GM19240 (cell line): ENCODE data around the gene KCNH3.
"Not testable (repeated sequence)": the region's sequence is repeated elsewhere in the genome, so short reads cannot be mapped to it uniquely, and the experiment has no call there.

ENCODE experiments used
- DNase-seq: peaks from one replicate; pipeline ENCODE4 v3.0.0; 2011; ENCODE audit warnings: low spot score; ENCODE audit not compliant: insufficient read length

The KCNH3 gene

GRCh38 chr12:49585477-49586459 lies 46.9 kb downstream of the KCNH3 start:
- DNase-seq = no peak

- no peak for DNase-seq
Observed at GRCh38 chr12:49587174-49587908, 48.5 kb downstream of the KCNH3 start.

DNA sequence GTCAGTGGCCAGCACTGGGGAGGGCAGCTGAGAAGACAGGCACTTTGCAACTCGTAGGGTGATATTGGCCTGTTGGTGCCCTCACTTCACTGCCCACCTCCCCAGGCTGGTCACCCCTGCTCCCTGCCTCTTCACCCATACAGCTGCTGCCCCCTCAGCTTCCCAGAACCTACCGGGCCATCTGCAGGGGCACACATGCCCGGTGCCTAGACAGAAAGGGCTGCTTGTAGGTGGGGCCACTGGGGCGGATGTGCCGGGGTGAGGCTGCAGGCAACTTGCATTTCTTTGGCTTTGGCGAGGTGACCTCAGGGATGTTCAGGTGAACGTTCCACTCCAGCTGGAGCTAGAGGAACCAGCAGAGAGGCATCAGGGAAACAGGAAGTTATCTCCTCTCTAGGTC lies 49.5 kb downstream of the KCNH3 start:
- no peak for DNase-seq

DNA sequence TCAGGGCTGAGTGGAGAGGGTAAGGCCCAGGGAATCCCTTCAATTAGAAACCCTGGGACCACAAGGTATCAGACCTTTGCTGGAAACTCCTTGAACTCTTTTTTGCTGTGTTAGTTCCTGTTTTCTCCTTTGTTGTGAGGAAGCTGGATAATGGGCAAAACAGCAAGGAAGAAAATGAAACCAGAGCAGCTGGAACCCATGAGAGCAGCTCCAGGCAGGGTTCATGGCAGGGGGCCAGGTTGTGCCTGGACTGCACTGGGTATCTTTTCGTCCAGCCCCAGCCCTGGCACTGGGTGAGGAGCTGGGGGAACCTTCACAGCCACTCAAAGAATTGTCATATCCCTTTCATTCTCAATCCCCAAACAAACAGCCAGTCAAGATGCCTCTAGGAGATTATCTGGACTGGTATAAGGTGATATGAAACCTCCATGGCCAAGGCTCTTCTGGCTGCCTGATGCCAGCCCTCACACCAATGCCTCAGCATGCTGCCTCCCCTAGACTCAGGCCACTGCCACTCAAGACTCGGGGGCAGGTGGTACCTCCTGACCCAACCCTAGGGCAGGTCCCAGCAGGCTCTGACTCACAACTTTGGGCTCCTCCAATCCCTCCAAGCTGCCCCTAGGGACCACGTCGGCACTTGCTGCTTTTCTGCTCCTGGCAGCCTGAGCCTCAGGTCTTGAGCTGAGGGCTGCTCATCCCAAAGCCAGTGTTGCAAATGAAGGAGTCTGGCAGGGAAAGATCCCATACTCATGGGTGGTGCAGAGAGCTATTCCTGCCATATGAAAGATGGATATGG lies 50.1 kb downstream of the KCNH3 start:
- DNase-seq = no peak

DNA sequence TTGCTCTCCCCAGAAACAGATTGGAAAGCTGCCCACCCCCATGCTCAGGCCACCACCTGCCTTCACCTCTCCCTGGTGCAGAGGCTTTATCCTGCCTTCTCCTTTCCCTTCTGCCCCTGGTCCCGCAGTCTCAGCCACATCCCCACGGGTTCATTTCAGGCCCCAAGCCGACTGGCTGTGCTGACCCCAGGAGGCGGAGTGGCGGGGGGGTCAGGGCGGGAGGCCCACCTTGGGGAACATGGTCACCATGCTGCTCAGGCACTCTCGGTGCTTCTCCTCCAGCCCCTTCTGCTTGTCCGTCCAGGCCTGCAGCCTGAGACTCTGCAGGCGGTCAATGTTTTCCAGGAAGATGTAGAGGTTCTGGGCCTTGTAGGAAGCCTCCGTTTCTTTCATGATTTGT lies 59.7 kb downstream of the KCNH3 start:
- no peak for DNase-seq

DNA sequence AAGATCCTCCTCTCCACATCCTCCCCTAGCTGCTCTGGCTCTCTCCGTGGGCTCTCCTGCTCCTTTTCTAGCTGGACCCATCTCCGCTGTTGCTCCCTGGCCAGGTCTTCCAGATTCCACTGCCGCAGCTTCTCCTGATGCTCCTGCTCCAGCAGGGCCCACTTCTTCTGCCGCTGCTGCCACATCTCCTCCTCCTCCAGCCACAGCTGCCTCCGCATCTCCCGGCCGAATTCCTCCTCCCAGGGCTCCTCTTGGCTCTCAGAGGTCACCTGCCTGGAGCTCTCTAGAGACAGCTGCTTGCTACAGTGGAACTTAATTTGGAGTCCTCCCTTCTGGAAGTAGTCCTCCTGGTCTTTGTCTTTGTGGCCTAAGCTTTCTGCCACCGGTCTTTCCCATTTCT lies 61.1 kb downstream of the KCNH3 start:
- no peak for DNase-seq

GRCh38 chr12:49603721-49604120 lies 64.9 kb downstream of the KCNH3 start:
- no peak for DNase-seq

DNA sequence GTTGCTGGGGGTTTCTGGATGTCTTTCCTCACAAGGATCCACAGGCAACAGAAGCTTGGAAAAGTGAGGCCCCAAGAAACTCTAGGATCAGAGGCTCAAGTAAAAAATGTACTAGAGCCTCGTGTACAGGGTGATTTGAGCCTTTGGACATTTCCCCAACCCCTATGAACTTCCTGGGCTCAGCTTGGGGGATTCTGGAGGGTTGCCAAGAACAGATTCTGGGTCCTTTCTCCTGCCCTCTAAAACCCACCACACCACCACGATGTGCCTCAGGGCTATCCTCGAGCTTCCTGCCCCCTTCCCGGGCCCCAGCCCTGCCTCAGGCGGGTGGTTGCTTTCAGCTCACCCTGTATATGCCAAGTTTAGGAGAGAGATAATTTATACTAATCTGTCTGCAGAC lies 66.0 kb downstream of the KCNH3 start:
- no peak for DNase-seq

DNA sequence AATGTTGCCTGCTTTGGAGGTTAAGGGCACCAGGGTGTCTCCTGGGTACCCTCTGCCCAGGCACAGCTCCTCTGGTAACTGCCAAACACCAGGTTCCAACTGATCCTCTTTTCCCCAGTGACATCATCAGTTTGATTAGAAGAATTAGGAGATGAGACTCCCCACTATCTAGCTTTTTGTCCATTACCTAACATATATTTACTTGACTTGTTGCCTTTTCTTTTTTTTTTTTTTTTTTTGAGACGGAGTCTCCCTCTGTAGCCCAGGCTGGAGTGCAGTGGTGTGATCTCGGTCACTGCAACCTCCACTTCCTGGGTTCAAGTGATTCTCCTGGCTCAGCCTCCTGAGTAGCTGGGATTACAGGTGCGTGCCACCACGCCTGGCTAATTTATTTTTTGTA lies 66.7 kb downstream of the KCNH3 start, which contains the start of gene FAM186B:
Gene FAM186B (minus strand): TSS at position 101 of the 400 bp plus-strand sequence. CDS start 162 bp downstream, outside the sequence.
- not testable (repeated sequence) for DNase-seq
